Endothelial cell (in vitro differentiated cells): ENCODE data around the gene DOK6. TPM values are rescaled to one million over a fixed set of nuclear protein-coding genes. Genes with fewer than 3 reads are reported as not detected.

Source experiments
- DNase-seq: peaks from one replicate; pipeline ENCODE4 v3.0.0; 2021; ENCODE audit warnings: low spot score
- H3K27ac Mint-ChIP-seq: one replicate; pipeline ENCODE4 v1.8.0; 2021; ENCODE audit warnings: mixed read lengths, inconsistent platforms; ENCODE audit not compliant: unreplicated experiment
- H3K27me3 Mint-ChIP-seq: one replicate; pipeline ENCODE4 v1.8.0; 2021; ENCODE audit warnings: mild to moderate bottlenecking, moderate library complexity, mixed read lengths, inconsistent platforms; ENCODE audit not compliant: unreplicated experiment
- H3K36me3 Mint-ChIP-seq: one replicate; pipeline ENCODE4 v1.8.0; 2021; ENCODE audit warnings: mild to moderate bottlenecking, low read depth, mixed read lengths, inconsistent platforms; ENCODE audit not compliant: unreplicated experiment
- H3K4me1 Mint-ChIP-seq: one replicate; pipeline ENCODE4 v1.8.0; 2021; ENCODE audit warnings: mild to moderate bottlenecking, mixed read lengths, inconsistent platforms; ENCODE audit not compliant: unreplicated experiment
- H3K4me3 Mint-ChIP-seq: one replicate; pipeline ENCODE4 v1.8.0; 2021; ENCODE audit warnings: mild to moderate bottlenecking, mixed read lengths, inconsistent platforms; ENCODE audit not compliant: unreplicated experiment
- H3K9me3 Mint-ChIP-seq: one replicate; pipeline ENCODE4 v1.8.0; 2021; ENCODE audit warnings: mixed read lengths, inconsistent platforms; ENCODE audit not compliant: unreplicated experiment
- total RNA-seq: library from RNA; stranded (reverse); fragmentation: NEBNext Ultra II Directional; extraction: Animal tissue kit (Norgen Biotek cat#: 25700); gene quantifications from one replicate; pipeline ENCODE4 v1.2.1, GENCODE V29; 2021; ENCODE audit not compliant: unreplicated experiment
- TF ChIP-seq, protein P1 (sequence below): fragments of 200-600 bp; sonication (generic); IDR thresholded peaks from one replicate; pipeline ENCODE4 v1.5.0; 2021; ENCODE audit warnings: antibody characterized with exemption; ENCODE audit not compliant: unreplicated experiment

The DOK6 gene
- total RNA-seq, 1 donor from 2014 or later, result 2.2 TPM

DNA sequence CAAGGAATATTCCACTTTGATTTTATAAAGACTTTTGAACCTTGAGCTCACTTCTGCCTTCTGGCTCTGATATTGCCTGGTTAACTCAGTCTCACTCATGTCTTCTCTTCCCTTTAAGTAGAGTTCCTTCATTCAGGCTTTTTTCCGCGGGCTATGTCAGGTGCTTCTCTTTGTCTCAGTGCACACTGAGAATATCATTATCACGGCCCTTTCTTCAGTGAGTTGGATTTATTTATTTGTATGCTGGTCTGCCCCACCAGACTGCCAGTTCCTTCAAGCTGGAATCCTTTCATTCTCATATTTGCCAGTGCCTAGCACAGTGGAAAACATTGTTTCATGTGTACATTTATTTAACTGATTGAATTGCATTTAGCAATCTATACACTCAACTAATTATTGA, 136.5 kb downstream of the DOK6 start:
- no peaks in the 10 kb centered on the region for H3K27me3 Mint-ChIP-seq
- peaks cover 3% of the 10 kb centered on the region for H3K4me1 Mint-ChIP-seq
- DNase-seq, result no peak
- no peak overlapping the region for H3K27ac Mint-ChIP-seq
- no peaks in the 10 kb centered on the region for H3K36me3 Mint-ChIP-seq
- H3K4me3 Mint-ChIP-seq, result no peak overlapping the region
- H3K9me3 Mint-ChIP-seq, result no peaks in the 10 kb centered on the region
- TF ChIP-seq, protein P1, sequence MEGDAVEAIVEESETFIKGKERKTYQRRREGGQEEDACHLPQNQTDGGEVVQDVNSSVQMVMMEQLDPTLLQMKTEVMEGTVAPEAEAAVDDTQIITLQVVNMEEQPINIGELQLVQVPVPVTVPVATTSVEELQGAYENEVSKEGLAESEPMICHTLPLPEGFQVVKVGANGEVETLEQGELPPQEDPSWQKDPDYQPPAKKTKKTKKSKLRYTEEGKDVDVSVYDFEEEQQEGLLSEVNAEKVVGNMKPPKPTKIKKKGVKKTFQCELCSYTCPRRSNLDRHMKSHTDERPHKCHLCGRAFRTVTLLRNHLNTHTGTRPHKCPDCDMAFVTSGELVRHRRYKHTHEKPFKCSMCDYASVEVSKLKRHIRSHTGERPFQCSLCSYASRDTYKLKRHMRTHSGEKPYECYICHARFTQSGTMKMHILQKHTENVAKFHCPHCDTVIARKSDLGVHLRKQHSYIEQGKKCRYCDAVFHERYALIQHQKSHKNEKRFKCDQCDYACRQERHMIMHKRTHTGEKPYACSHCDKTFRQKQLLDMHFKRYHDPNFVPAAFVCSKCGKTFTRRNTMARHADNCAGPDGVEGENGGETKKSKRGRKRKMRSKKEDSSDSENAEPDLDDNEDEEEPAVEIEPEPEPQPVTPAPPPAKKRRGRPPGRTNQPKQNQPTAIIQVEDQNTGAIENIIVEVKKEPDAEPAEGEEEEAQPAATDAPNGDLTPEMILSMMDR, result no peak

DNA sequence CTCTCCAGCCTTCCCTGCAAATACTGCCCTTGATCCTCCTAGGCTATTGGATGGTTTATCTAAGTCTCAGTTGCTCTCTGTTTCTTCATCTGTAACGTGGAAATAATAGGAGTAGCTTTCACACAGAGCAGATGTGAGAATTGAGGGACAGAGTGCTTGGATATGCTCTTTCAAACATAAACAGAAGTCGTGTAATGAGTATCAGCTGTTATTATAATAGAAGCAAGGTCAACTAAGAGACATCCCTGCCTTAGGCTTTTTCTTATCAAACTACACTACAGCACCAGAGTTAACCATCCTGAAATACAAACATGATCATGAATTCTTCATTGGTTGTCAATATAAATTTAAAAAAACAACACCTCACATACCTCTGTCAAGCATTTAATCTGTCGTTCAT, 138.2 kb downstream of the DOK6 start:
- no peak for DNase-seq
- Mint-ChIP-seq H3K9me3 (no peaks in the 10 kb centered on the region), H3K4me1 (peaks cover 3% of the 10 kb centered on the region), H3K27me3 (no peaks in the 10 kb centered on the region), H3K4me3 (no peak overlapping the region), H3K36me3 (no peaks in the 10 kb centered on the region), H3K27ac (no peak overlapping the region)
- TF ChIP-seq, protein P1, result no peak

DNA sequence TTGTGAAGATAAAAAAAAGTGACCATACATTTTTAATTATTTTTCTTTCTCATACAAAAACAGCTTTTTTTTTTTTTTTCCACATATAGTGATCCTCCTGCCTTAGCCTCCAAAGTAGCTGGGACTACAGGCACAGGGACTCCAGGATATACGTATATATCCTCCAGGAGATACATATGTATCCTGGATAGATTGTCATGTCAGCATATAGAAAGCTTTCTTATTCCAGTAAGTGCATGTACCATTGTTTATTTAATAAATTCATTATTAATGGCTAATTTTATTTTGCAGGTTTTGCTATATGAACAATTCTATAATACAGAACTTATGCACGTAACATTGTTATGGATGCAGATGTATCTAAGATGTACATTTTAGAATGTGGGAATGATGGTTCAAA, 138.7 kb downstream of the DOK6 start:
- TF ChIP-seq, protein P1, result no peak
- Mint-ChIP-seq H3K27me3 (no peaks in the 10 kb centered on the region), H3K9me3 (no peaks in the 10 kb centered on the region), H3K36me3 (no peaks in the 10 kb centered on the region), H3K4me3 (no peak overlapping the region), H3K4me1 (peaks cover 3% of the 10 kb centered on the region), H3K27ac (no peak overlapping the region)
- DNase-seq, result no peak

DNA sequence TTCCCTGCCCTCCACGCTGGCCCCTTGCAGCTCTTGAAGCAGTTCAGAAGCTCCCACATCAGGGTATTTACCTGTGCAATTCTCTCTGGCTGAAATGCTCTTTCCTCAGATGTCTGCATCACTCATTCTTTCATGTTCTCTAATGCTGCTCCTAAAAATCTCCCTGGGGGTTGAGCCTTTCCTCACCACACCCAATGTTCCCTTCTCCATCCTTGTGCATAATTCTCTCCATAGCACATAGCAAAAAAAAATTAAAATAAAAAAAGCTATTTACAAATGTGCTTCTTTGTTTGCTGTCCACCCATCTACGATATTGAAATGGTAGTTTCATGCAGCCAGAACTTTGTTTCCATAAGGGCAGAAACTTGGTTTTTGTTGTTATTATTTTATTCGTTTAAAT, 155.5 kb downstream of the DOK6 start:
- no peak for DNase-seq
- Mint-ChIP-seq H3K4me1 (peaks cover 6% of the 10 kb centered on the region), H3K9me3 (no peaks in the 10 kb centered on the region), H3K27ac (no peak overlapping the region), H3K27me3 (no peaks in the 10 kb centered on the region), H3K4me3 (no peak overlapping the region), H3K36me3 (no peaks in the 10 kb centered on the region)
- TF ChIP-seq, protein P1, result no peak

DNA sequence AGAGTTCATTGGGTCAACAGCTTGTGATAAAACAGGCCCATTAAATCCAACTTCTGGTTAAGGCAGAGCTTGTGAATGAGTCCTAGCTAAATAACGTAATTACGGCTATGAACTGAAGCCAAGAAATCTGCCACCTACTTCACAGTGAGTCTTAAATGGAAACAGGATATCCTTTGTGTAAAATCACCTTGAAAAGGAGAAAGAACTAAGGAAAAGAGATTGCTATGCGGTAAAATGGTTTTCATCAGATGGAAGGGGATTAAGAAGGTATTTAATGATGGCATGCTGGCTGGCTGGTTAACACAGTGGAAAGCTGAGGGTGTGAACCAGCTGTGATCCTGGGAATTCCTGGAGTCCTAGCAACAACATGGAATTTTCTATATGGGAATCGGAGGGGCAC, 156.6 kb downstream of the DOK6 start:
- H3K27me3 Mint-ChIP-seq, result no peaks in the 10 kb centered on the region
- no peak for DNase-seq
- H3K27ac Mint-ChIP-seq, result no peak overlapping the region
- no peak overlapping the region for H3K4me3 Mint-ChIP-seq
- peaks cover 6% of the 10 kb centered on the region for H3K4me1 Mint-ChIP-seq
- TF ChIP-seq, protein P1, result no peak
- no peaks in the 10 kb centered on the region for H3K36me3 Mint-ChIP-seq
- no peaks in the 10 kb centered on the region for H3K9me3 Mint-ChIP-seq
